LoVo (cell line): ENCODE results near the gene EFCAB6.

Experiments
- DNase-seq: peaks from one replicate; pipeline ENCODE4 v3.0.0-alpha.2; 2016; ENCODE audit warnings: low spot score

The EFCAB6 gene

GRCh38 chr22:43639228-43639948, 172.7 kb downstream of the EFCAB6 start:
- DNase-seq = no peak

GRCh38 chr22:43637275-43638260, 174.5 kb downstream of the EFCAB6 start:
- no peak for DNase-seq

- no peak for DNase-seq
Measured at GRCh38 chr22:43636086-43636485, 176.0 kb downstream of the EFCAB6 start.

DNA sequence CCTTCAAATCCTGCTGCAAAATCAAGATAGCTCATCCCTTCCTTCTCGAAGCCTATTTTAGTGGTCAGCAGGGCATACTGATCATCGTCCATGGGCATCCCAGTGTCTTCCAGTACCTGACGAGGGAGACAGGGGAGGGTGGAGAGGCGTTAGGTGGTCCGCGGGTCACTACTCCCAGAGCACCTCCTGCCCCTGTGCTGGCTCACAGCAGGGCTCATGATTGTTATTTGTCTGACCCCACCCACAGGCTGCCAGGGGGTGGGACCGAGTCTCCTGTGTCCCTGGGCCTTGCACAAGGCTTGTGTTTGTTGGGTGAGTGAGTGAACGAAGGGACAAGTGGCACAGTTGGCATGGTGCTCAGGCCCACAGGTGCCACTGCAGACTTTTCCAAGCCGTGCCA, 177.0 kb downstream of the EFCAB6 start:
- DNase-seq = no peak

DNA sequence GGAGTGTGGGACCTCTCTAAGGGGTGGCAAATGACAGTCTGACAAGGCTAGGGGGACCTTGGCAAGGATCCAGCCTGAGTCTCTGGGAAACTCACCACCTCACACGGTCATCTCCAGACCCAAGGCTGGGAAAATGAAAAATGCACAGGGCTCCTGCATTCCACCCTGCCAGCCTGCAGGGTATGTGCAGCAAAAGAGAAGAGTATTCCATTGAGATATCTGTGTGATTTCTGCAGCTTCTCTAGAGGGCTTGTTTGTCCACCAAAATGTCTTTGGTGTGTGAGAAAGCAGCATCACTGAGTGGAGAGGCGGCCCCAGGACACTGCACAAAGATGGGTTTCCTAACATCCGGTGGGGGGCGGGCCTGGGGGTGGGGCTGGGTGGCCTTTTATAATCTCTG, 177.8 kb downstream of the EFCAB6 start:
- DNase-seq = no peak

DNA sequence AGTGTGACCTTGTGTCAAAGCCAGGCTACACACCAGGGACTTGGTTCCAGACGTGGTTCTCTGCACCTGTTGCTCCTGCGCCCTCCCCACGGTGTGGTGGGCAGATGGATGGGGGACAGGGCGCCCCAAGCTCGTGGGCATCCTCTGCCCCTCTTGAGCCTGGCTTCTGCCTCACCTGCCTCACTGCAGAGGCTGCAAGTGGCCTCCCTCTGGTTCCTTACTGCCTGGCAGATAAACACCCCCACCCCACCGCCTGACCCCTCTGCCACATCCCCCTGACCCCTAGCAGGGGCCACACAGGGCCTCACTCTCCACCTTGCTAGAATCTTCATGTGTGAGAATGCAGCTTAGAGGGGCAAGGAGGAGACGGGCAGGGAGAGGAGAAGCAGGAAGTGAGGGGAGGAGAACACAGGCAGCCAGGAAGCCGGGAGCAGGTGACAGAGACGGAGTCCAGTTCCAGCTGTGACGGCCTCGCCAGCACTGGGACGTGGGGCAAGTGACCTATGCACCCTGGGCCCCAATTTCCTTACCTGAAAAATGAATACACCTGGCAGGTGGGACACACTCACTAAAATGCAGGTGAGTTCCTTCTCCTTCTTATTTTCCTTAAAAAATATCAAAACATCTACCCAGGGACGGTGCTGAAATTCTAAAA, 178.3 kb downstream of the EFCAB6 start:
- DNase-seq = no peak

DNA sequence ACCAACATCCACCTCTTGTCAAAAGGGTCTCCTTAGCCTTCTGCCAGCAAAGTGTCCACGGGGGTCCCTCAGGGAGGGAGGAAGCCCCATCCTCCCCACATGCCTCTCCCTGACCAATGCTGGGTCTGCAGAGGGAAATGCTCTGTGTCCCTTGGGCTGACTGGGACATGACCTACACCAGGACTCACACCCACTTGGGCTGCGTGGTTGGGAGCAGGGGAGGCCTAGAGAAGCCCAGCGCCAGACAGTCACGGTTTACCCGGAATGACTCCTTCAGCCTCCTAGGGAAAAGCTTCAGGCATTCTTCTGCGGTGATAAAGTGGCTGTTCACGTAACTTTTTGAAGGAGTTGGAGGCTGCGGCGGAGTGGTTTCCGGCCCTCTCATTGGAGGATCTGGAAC, 180.3 kb downstream of the EFCAB6 start:
- no peak for DNase-seq

- DNase-seq = no peak
Measured at GRCh38 chr22:43631201-43631600, 180.9 kb downstream of the EFCAB6 start.

DNA sequence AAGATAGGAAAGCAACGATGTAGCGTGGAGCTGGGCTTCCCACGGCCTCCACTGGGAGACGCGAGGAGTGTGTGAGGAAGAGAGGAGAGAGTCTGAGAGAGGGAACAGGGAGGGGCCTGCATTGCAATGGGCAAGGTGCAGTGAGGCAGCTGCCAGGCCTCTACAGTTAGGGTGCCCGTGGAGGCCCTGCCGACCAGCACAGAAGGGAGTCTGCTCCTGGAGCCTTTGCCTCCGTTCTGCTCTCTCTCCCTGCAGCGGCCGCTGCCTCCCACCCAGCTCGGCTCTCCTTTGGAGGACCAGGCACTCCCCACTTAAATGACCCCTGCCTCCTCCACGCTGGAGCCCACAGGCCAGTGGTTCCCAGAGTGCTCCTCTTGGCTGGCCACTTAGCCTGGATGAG, 181.7 kb downstream of the EFCAB6 start:
- DNase-seq = no peak

- no peak for DNase-seq
Measured at GRCh38 chr22:43628250-43628649, 183.9 kb downstream of the EFCAB6 start.

DNA sequence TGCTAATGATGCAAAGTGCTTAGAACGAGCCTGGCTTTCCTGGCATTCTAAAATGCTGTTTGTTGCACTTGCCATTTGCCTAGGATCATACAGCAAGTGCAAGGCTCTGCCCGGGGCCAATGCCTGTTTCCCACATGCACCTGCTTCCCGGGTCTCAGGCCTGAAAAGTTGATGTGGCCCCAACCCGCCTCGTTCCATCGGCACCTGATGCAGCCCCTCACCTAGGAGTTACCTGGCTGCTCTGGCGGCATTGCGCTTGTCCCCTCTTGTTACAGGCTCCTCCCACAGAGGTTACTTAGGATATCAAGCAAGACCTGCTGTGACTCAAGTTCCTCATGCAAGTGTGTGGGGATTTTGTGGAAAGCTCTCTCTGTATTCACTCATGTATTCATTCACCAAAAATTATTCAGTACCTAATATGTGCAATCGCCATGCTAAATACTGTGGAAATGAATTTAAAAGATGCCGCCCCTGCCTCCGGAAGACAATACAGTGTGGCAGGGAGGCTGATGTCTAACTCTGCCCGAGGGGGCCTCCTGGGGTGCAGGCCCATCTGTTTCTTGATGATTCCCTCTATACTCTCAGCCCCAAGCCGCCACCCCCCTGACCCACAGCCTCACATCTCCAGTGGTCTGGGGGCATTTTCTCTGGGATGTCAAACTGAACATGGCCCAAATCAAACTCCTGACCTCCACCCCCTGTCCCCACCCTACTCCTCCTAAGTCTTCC, 184.5 kb downstream of the EFCAB6 start:
- DNase-seq = no peak

DNA sequence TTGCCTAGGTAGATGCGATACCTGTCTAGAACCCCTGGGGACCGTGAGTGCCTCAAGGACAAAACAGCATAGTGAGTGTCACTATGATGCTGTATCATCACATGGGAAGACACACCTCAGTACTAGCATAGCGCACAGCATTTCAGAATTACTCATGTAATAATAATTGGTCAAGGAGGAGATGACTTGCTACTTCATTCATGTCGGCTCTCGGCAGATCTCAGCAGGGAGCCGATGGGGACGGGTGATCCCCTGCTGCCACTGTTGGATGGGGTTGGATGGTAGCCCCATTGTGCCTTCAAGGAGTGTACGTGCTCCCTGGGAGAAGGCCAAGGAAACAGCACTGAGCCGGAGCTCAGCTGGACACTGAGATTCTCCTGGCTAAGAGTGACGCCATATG, 186.9 kb downstream of the EFCAB6 start:
- no peak for DNase-seq

- DNase-seq = no peak
Measured at GRCh38 chr22:43624144-43624998, 187.7 kb downstream of the EFCAB6 start.

DNA sequence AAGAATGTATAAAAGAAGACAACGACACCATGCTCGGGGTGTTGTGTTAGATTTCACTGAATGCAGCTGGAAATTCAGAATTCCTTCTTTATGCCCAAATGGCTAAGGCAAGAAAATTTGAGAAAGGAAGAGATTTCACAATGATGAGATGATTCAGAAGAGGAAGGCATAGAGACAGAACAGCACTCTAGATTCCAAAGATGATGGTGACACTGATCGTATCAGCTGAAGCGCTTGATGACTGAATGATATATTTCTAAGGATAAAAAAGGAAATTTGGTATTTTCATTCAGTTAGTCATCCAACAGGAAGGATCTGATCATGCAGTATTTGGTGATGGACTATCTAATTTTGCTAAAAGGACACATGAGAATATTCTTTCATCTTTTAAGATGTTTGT, 189.2 kb downstream of the EFCAB6 start:
- DNase-seq = no peak

- no peak for DNase-seq
Measured at GRCh38 chr22:43620197-43620596, 191.9 kb downstream of the EFCAB6 start.

DNA sequence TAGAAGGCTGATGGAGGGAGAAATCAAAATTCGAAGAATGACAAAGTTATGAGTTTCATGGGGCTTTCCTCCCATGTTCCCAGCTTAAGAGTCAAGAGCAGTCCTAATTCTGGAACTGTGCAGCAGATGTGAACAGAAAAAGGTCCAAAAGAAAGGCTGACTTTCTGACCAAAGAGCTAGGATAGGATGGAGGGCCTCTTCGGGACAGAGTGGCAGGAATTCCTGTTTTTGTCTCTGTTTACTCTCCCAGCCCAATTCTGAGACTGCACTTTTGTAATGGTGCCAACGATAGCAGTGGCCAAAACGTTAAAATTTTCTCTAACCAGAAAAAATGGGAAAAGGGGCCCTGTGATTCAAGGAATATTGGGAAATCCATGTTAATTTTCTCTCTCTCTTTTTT, 193.6 kb downstream of the EFCAB6 start:
- no peak for DNase-seq

DNA sequence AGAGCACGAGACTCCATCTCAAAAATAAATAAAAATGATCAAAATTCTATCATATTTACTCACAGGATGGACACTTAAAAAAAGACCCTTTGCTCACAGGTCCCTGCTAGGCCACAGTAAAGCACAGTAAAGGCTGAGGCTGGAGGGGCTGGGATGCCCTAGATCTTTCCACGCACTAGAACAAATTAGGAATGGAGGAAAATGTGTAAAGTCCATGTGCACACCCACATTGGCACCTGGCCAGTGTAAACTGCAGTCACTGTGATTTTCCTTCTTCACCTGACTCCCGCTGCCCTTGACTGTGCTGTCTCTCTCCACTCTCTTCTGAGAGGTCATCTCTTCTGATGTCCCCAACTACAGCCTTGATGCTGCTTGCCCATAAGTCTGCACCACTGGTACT, 195.5 kb downstream of the EFCAB6 start:
- DNase-seq = peak; percentile 11

DNA sequence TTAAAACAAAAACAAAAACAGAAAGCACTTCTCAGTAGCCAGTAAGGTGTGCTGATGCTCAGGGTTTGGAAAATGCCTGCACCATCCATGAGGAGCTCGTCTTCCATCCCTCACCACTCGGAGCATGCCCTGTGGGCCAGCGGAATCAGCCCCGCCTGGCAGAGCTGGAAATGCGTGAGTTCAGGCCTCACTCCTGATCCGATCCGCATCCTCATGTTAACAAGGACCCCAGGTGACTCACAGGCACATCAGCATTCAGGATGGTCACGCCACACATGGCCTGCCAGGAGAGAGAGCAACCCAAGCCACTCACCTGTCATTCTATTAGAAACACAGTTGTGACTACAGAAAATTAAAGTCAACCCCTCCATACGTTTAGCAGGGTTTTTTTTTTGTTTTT, 211.8 kb downstream of the EFCAB6 start:
- no peak for DNase-seq

DNA sequence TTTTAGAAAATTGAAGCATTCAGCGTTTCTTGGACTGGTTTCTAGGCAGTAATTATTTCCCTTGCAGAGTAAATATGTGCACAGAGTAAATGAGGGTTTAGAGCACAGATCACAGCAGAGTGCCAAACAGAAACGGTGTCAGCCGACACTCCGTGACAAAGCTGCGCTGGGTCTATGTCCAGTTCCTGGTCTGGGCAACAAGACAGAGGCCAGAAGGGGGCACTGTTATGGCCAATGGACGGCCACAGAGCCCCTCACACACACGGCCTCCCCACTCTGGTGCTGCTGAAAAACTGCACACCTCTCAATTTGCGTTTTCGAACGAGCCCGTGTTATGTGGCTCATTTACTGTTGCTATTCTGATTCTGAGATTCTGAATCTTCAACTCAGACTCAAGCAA, 219.6 kb downstream of the EFCAB6 start:
- DNase-seq = no peak

DNA sequence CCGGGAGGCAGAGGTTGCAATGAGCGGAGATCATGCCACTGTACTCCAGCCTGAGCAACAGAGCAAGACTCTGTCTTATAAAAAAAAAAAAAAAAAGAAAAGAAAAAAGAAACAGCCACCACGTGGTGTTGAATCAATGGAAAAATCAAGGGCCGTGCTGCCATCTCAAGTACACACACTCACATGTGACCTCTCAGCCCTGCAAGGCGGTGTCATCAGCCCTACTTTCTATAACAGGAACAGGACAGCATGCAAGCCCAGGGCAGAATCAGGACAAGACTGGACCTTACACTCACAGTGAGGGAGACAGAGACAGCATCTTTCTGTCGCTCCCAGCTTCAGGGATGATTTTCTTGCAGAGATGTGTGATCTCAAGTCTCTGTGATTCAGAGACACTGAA, 220.7 kb downstream of the EFCAB6 start:
- DNase-seq = no peak

GRCh38 chr22:43587574-43587973, 224.5 kb downstream of the EFCAB6 start:
- DNase-seq = no peak
